SH-SY5Y (cell line): ENCODE data around the gene TOM1L2.

Source experiments
- GATA2 ChIP-seq: IDR thresholded peaks from 2 replicates; pipeline ENCODE4 v1.6.1; 2011; ENCODE audit warnings: mild to moderate bottlenecking, low read depth, low read length
- GATA3 ChIP-seq: IDR thresholded peaks from 2 replicates; pipeline ENCODE4 v1.6.1; 2011; ENCODE audit warnings: low read depth, mild to moderate bottlenecking, low read length, moderate library complexity

DNA sequence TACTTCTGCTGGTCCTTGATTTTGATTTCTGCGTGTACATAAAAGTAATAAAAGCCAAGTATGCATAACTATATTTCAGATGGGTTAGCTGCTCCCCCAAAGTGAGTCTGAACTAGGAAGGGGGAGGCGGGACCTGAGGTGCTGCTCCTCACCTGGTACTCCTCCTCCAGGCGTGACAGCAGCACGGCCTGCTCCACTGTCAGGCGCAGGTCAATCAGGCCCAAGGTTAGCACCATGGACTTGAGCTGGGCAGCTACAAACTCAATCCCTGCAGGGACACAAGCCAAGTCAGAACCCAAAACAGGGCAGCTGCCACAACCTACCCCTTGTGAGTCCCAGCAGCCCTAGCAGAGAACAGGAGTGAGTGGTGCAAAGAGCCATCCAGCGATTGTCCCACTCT, 48.8 kb upstream of the TOM1L2 start:
- no peak for TF ChIP-seq GATA3
- no peak for TF ChIP-seq GATA2
